HCT116 (cell line): ENCODE measurements around the gene KDSR. TPM values are rescaled to one million over a fixed set of nuclear protein-coding genes. Genes with fewer than 3 reads are reported as not detected.

Experiments used
- ATAC-seq: fragments of 200-7000 bp; cut with Tn5 transposase; 2 replicates; pipeline ENCODE4 v1.9.1; 2020; ENCODE audit warnings: mild to moderate bottlenecking, moderate library complexity
- BruUV-seq: library from RNA; stranded (reverse); fragments of 400-500 nt; replicated peaks from 2 replicates; lab custom pipeline; 2021; lab: Mats Ljungman, UMichigan
- CTCF ChIA-PET: fragments of 300-600 bp; sonication (Branson Sonifier 250); formaldehyde crosslinking; loops from one replicate; lab custom pipeline; 2021; ENCODE audit warnings: antibody characterized with exemption; lab: Charles Lee
- POLR2A ChIA-PET: fragments of 300-600, 350-600 bp; sonication (Branson Sonifier 250); formaldehyde crosslinking; loops from one replicate; lab custom pipeline; 2021; ENCODE audit warnings: antibody characterized with exemption; lab: Charles Lee
- RAD21 ChIA-PET, 2 experiments: fragments of 300-600 bp; sonication (Branson Sonifier 250); formaldehyde crosslinking; loops; one replicate each; lab custom pipeline; 2023; ENCODE audit warnings: low total read pairs in 2 of 2; ENCODE audit not compliant: uncharacterized antibody in 2 of 2, unreplicated experiment in 2 of 2, low non-redundant PET in 1 of 2; lab: Charles Lee
- DNase-seq: peaks from one replicate; pipeline ENCODE4 v3.0.0-alpha.2; 2010; ENCODE audit warnings: low read depth, low spot score
- H2AFZ ChIP-seq: fragments of 200-600 bp; shearing (Covaris generic), sonication (generic); 2 replicates; pipeline ENCODE4 v1.6.1; 2017; ENCODE audit warnings: low read depth, mixed run types, mixed read lengths, antibody characterized with exemption, low read length; ENCODE audit not compliant: poor library complexity, severe bottlenecking
- H3K27ac ChIP-seq: 2 replicates; pipeline ENCODE4 v1.5.1; 2012; ENCODE audit warnings: low read depth, low read length
- H3K27me3 ChIP-seq: fragments of 200-600 bp; sonication (generic); 2 replicates; pipeline ENCODE4 v1.6.1; 2016; ENCODE audit warnings: mixed run types, low read length, mixed read lengths; ENCODE audit not compliant: insufficient read depth
- H3K36me3 ChIP-seq, 2 experiments: fragments of 200-500 bp in 1 of 2; fragments of 200-600 bp in 1 of 2; sonication (Bioruptor generic) in 1 of 2; sonication (generic) in 1 of 2; 2 replicates each; pipeline versions ENCODE4 v1.5.1 to v1.6.1; 2014 to 2016; ENCODE audit warnings: low read length in 2 of 2, inconsistent platforms in 1 of 2, mixed read lengths in 1 of 2, mixed run types in 1 of 2; ENCODE audit not compliant: insufficient read depth in 2 of 2, control insufficient read depth in 1 of 2
- H3K4me1 ChIP-seq, 2 experiments: fragments of 200-600 bp in 1 of 2; sonication (generic) in 1 of 2; 2 replicates each; pipeline versions ENCODE4 v1.5.1 to v1.6.1; 2012 to 2017; ENCODE audit warnings: low read length in 2 of 2, inconsistent platforms in 1 of 2, mild to moderate bottlenecking in 1 of 2, mixed read lengths in 1 of 2, mixed run types in 1 of 2, moderate library complexity in 1 of 2; ENCODE audit not compliant: insufficient read depth in 2 of 2, control insufficient read depth in 1 of 2
- H3K4me2 ChIP-seq: fragments of 200-600 bp; sonication (generic); 2 replicates; pipeline ENCODE4 v1.6.1; 2017; ENCODE audit warnings: mixed run types, low read length, mixed read lengths
- H3K4me3 ChIP-seq, 2 experiments: fragments of 200-600 bp in 1 of 2; sonication (generic) in 1 of 2; replicated peaks in 1 of 2; 2 replicates each; pipeline ENCODE4 v1.5.1; 2011 to 2016; ENCODE audit warnings: low read length in 2 of 2, control low read depth in 1 of 2, low read depth in 1 of 2, mild to moderate bottlenecking in 1 of 2, mixed read lengths in 1 of 2, mixed run types in 1 of 2
- H3K79me2 ChIP-seq: fragments of 200-600 bp; sonication (generic); 2 replicates; pipeline ENCODE4 v1.6.1; 2017; ENCODE audit warnings: mild to moderate bottlenecking, mixed run types, low read length, moderate library complexity, mixed read lengths; ENCODE audit not compliant: insufficient read depth
- H3K9ac ChIP-seq: fragments of 200-600 bp; sonication (generic); 2 replicates; pipeline ENCODE4 v1.6.1; 2016; ENCODE audit warnings: low read length, mixed read lengths
- H3K9me2 ChIP-seq: fragments of 200-600 bp; sonication (generic), shearing (Covaris generic); 2 replicates; pipeline ENCODE4 v1.6.1; 2017; ENCODE audit warnings: mixed run types, mild to moderate bottlenecking, moderate library complexity; ENCODE audit not compliant: insufficient read depth
- H3K9me3 ChIP-seq, 2 experiments: fragments of 200-500 bp in 1 of 2; fragments of 200-600 bp in 1 of 2; sonication (Bioruptor generic) in 1 of 2; sonication (generic) in 1 of 2; 2 replicates each; pipeline ENCODE4 v1.6.1; 2014 to 2017; ENCODE audit warnings: low read length in 2 of 2, mixed read lengths in 2 of 2, inconsistent platforms in 1 of 2, low read depth in 1 of 2, mild to moderate bottlenecking in 1 of 2, mixed run types in 1 of 2, moderate library complexity in 1 of 2; ENCODE audit not compliant: control insufficient read depth in 1 of 2, insufficient read depth in 1 of 2
- H4K20me1 ChIP-seq: fragments of 200-600 bp; sonication (generic), shearing (Covaris generic); 2 replicates; pipeline ENCODE4 v1.6.1; 2017; ENCODE audit warnings: mixed run types, mild to moderate bottlenecking, moderate library complexity; ENCODE audit not compliant: insufficient read depth
- CBX3 ChIP-seq: IDR thresholded peaks from 2 replicates; pipeline ENCODE4 v1.6.1; 2012; ENCODE audit warnings: low read depth
- CTCF ChIP-seq, 3 experiments: fragments of 200-600 bp in 1 of 3; sonication (generic) in 1 of 3; IDR thresholded peaks in 2 of 3; conservative IDR thresholded peaks in 1 of 3; 2 replicates each; pipeline ENCODE4 v1.5.1; 2012 to 2017; ENCODE audit warnings: low read depth in 2 of 3, low read length in 2 of 3, antibody characterized with exemption in 1 of 3, borderline replicate concordance in 1 of 3, control low read depth in 1 of 3, mild to moderate bottlenecking in 1 of 3, mixed read lengths in 1 of 3, mixed run types in 1 of 3, moderate library complexity in 1 of 3; ENCODE audit not compliant: insufficient read depth in 1 of 3
- EGR1 ChIP-seq: IDR thresholded peaks from 2 replicates; pipeline ENCODE4 v1.6.1; 2012; ENCODE audit warnings: low read depth
- ELF1 ChIP-seq: IDR thresholded peaks from 2 replicates; pipeline ENCODE4 v1.6.1; 2012; ENCODE audit warnings: low read depth, borderline replicate concordance
- EZH2phosphoT487 ChIP-seq: fragments of 200-600 bp; IDR thresholded peaks from 2 replicates; pipeline ENCODE4 v1.6.1; 2018; ENCODE audit warnings: antibody characterized with exemption, borderline replicate concordance
- FOSL1 ChIP-seq: IDR thresholded peaks from 2 replicates; pipeline ENCODE4 v1.6.1; 2012; ENCODE audit warnings: low read depth
- JUND ChIP-seq: IDR thresholded peaks from 2 replicates; pipeline ENCODE4 v1.6.1; 2012
- POLR2AphosphoS5 ChIP-seq: IDR thresholded peaks from 2 replicates; pipeline ENCODE4 v1.6.1; 2011; ENCODE audit warnings: mild to moderate bottlenecking, low read depth, low read length, moderate library complexity
- RAD21 ChIP-seq: IDR thresholded peaks from 2 replicates; pipeline ENCODE4 v1.6.1; 2012; ENCODE audit warnings: low read depth, mild to moderate bottlenecking
- SIN3A ChIP-seq: IDR thresholded peaks from 2 replicates; pipeline ENCODE4 v1.6.1; 2012; ENCODE audit warnings: low read depth
- SRF ChIP-seq: IDR thresholded peaks from 2 replicates; pipeline ENCODE4 v1.6.1; 2012; ENCODE audit warnings: low read depth
- TCF7L2 ChIP-seq: IDR thresholded peaks from 2 replicates; pipeline ENCODE4 v1.7.0; 2011; ENCODE audit warnings: borderline replicate concordance, inconsistent platforms; ENCODE audit not compliant: insufficient read depth, insufficient read length; ENCODE audit errors: extremely low read depth
- ZBTB33 ChIP-seq: IDR thresholded peaks from 2 replicates; pipeline ENCODE4 v1.6.1; 2011; ENCODE audit warnings: mild to moderate bottlenecking, low read length, moderate library complexity; ENCODE audit not compliant: insufficient replicate concordance; ENCODE audit errors: extremely low read depth
- ZNF274 ChIP-seq: fragments of 200-500 bp; sonication (Bioruptor generic); IDR thresholded peaks from 2 replicates; pipeline ENCODE4 v1.6.1; 2014; ENCODE audit warnings: mild to moderate bottlenecking, low read depth, low read length, inconsistent platforms
- intact Hi-C: fragments of 100-400 bp; cut with micrococcal nuclease; formaldehyde crosslinking; loops from 2 replicates; pipeline ENCODE4 v1.10.0; 2022
- total RNA-seq: library from RNA; stranded (reverse); gene quantifications from one replicate; pipeline ENCODE4 v1.2.1, GENCODE V29; 2021; ENCODE audit not compliant: unreplicated experiment
- TF ChIP-seq, protein P1 (sequence below): IDR thresholded peaks from 2 replicates; pipeline ENCODE4 v1.6.1; 2012

KDSR gene
- total RNA-seq, 1 experiment from 2014 or later: 68.6 TPM

DNA sequence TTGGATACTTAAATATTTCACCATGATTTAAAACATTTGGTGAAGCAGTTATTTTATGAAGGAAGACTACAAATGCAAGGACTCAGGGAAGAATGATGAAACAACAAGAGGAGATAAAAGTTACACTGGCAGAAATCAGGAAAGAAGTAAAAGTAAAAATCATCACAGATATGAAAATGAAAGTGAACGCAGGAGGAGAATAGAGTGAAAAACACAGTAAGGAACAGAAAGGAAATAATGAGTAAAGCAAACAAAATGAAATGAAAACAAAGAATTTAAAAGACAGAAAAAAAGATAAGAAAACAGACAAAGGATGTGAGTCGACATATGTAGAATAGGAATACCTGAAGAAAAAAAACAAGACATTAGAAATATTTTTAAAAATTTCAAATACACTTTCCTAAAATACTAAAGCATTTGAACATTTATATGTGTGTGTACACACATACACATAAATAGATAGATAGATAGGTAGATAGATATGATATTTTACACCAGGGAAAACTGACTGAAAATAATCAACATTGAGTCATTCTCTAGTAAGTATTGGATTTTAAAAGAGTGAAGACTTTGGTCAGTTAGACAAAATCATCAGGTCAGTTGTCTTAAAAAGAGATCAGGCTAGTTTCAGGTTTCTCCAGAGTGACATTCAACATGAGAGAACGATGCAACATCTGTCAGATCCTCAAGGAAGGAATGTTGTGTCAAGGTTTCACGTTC, 12.1 kb upstream of the KDSR start:
- no peaks in the 10 kb centered on the region for H3K9me3 ChIP-seq
- H4K20me1 ChIP-seq: no peaks in the 10 kb centered on the region
- intact Hi-C loops: no loop called here
- 0 out of 4 replicates have a peak, but pooled peaks cover 0 to under 1% of the 10 kb centered on the region in 2 experiments for H3K36me3 ChIP-seq
- H3K9me2 ChIP-seq: no peaks in the 10 kb centered on the region
- H3K4me3 ChIP-seq: no peak overlapping the region
- no peaks in the 10 kb centered on the region for H3K4me1 ChIP-seq
- ATAC-seq (no peak), DNase-seq (no peak)
- H3K27me3 ChIP-seq: no peaks in the 10 kb centered on the region
- H3K79me2 ChIP-seq: no peaks in the 10 kb centered on the region
- H3K9ac ChIP-seq: no peak overlapping the region
- ChIA-PET CTCF (no interaction called here), POLR2A (no interaction called here)
- no peak overlapping the region for H3K27ac ChIP-seq
- BruUV-seq: no TSS peak
- no peak overlapping the region for H2AFZ ChIP-seq
- no peak for TF ChIP-seq SIN3A
- TF ChIP-seq, protein P1, sequence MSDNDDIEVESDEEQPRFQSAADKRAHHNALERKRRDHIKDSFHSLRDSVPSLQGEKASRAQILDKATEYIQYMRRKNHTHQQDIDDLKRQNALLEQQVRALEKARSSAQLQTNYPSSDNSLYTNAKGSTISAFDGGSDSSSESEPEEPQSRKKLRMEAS: no peak
- no peak for TF ChIP-seq EGR1
- TF ChIP-seq JUND: no peak
- TF ChIP-seq POLR2AphosphoS5: no peak
- no peak for TF ChIP-seq FOSL1
- TF ChIP-seq ZNF274: no peak
- TF ChIP-seq RAD21: no peak
- TF ChIP-seq ELF1: no peak
- TF ChIP-seq, all 23 proteins: peak for 0
- RAD21 ChIA-PET: no interaction called here
- H3K4me2 ChIP-seq: no peak overlapping the region

GRCh38 chr18:63377275-63377980, 10.4 kb upstream of the KDSR start:
- Histone ChIP-seq H3K9me2 (no peaks in the 10 kb centered on the region), H2AFZ (no peak overlapping the region), H3K36me3 (no peaks in the 10 kb centered on the region), H3K27me3 (no peaks in the 10 kb centered on the region), H4K20me1 (no peaks in the 10 kb centered on the region), H3K27ac (no peak overlapping the region), H3K79me2 (no peaks in the 10 kb centered on the region), H3K4me1 (no peaks in the 10 kb centered on the region), H3K9ac (no peak overlapping the region), H3K9me3 (no peaks in the 10 kb centered on the region), H3K4me2 (no peak overlapping the region), H3K4me3 (no peak overlapping the region)
- ATAC-seq (no peak), DNase-seq (no peak)
- ChIA-PET RAD21 (no interaction called here), CTCF (no interaction called here), POLR2A (no interaction called here)
- BruUV-seq: no TSS peak
- intact Hi-C loops: no loop called here
- TF ChIP-seq EGR1: no peak
- no peak for TF ChIP-seq CTCF (IDR thresholded peaks at IDR 0.05 in 2 of 3, conservative IDR thresholded peaks at IDR 0.05 in 1 of 3; ENCODE audit: borderline replicate concordance in 1 of 3, insufficient read depth in 1 of 3, low read depth in 2 of 3, low read length in 2 of 3)
- TF ChIP-seq FOSL1: no peak
- TF ChIP-seq SIN3A: no peak
- no peak for TF ChIP-seq SRF
- TF ChIP-seq EZH2phosphoT487: no peak
- TF ChIP-seq TCF7L2: no peak
- no peak for TF ChIP-seq ZBTB33
- no peak for TF ChIP-seq CBX3
